Measurements from ENCODE around the gene ZNF516.

The ZNF516 gene

DNA sequence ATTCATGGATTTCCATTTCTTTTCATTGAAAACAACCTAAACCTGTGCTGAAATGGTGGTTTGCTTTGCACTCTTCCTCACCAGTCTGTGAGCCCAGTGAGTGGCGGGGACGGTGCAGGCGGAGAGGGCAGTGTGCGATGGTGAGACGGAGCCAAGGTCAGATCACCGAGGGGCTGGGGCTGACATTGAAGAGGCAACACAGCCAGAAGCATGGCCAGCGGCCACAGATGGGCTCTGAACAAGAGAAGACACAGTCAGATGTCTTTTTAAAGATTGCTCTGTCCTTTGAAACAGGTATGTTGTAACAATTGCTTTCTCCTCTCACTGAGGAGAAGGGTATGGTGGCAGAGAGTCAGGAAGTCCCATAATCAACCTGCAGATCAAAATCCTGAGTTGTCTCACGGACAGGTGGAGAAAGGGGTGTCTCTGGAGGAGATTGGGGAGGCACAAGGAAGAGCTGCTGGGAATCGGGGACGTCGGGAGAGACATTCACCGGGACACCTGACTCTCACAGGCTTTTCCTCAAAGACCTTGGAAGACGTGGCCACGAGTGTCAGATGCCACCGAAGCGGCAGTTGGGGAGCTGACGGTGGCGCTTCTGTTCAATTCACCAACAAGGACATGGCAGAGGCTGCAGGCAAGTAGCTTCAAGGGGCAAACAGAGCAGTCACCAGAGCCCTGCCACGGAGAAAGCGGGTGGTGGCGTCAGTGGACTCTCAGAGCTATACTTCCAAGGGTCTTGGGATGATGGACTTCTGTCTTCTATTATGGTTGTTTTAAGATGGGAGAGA lies 12.1 kb upstream of the ZNF516 start:
- no peak for DNase-seq (ENCODE audit: low spot score)

DNA sequence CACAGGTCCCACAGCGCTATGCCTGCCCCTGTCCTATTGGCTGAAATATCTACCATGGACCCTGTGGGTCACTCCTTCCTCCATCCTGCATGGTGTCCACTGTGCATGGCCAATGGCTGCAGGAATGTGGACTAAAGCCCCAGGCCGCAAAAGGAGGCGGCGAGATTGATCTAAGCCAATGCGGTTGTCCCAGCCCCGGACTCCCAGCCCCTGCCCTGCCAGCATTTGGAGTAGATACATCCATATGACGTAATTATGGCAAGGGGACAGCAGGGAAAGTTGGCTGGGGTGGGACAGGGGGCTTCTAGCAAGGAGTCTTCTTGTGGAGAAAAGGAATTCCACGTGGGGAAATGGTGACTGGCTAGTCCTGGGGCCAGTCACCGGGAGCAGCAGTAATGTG lies 11.4 kb upstream of the ZNF516 start:
- DNase-seq (ENCODE audit: low spot score), result no peak

DNA sequence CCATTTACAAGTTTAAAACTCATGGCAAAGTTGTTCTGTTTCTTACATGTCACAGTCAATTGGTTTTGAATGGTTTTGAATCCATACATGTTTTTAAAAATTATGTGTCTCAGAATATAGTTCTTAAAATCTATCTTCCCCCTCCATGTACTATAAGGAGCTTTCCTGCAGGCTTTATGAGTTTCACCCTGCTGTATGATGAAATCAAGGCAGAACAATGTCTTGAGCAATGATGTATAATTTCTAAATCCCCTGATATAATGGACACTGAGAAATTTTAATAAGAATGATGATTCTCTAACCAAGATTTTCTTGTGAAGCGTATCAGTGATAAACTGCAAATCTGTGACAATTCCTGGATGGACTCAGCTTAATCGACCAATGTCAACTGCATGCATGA lies 10.6 kb upstream of the ZNF516 start:
- no peak for DNase-seq (ENCODE audit: low spot score)

DNA sequence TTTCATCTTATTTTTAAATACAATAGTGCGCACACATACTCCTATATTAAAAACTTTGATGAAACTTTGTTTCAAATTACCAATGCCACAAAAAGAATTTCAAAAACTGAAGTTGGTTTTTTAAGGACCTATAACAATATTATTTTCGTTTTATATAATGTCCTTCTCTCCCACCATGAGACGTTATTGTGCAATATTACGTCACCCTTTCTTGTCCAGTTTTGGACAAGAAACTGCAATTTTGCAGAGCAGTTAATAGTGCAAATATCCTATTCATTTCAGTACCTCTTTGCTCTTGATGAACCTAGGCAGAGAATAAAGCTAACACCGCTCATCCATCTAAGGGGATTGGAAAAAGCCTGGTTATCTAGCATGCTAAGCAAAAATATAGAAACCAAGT lies 9.7 kb upstream of the ZNF516 start:
- DNase-seq (ENCODE audit: low spot score), result no peak

DNA sequence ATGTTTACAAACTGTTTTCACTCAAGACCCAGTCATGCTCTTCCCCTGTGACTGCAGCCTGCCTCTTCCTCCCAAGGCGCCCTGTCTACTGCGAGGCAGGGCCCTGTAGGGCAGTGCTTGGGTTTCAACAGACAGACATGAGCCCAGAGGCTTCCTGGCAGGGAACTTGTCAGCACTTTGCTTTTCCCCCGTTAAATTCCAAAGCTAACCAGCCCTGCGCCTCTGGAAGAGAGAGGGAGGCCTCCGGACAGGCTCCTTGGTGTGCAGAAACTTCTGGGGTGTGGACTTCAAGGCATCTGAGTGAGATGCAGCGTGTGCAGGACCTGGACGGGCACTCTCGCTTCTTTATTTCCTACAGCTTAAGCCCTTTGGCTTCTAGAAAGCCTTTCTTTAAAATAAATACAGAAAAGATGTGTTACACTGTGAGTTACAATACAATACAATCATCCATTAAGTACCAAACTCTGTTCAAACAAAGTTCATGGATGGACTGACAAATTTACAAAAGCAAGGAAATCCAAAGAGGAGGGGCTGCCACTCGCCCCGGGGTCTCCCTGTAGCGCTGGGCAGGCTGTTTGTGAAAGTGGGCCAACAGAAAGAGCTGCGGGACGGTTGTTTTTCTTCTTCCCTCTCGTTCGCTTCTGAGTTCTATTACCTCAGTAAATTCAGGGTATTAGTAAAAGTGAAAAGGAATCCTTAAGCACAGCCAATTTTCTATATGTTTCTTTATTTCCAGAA lies 8.8 kb upstream of the ZNF516 start:
- no peak for DNase-seq (ENCODE audit: low spot score)

DNA sequence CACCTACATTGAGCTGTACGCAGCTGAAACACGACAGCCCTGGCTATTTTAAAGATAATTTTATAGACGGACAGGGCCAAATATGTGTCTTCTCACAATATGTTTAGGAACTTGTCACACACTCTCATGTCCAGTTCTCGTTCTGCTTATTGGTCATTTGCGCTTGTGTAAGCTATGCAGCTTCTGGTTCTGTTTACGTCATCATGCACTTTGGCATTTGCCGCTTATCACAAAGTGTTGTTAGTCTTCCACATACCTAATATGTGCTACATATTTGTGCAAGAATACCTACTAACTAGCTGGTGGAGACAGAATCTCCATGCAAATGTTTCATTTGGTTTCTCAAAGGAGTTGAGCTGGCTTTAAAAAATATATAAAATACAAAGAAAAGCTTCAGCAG lies 7.5 kb upstream of the ZNF516 start:
- no peak for DNase-seq (ENCODE audit: low spot score)

DNA sequence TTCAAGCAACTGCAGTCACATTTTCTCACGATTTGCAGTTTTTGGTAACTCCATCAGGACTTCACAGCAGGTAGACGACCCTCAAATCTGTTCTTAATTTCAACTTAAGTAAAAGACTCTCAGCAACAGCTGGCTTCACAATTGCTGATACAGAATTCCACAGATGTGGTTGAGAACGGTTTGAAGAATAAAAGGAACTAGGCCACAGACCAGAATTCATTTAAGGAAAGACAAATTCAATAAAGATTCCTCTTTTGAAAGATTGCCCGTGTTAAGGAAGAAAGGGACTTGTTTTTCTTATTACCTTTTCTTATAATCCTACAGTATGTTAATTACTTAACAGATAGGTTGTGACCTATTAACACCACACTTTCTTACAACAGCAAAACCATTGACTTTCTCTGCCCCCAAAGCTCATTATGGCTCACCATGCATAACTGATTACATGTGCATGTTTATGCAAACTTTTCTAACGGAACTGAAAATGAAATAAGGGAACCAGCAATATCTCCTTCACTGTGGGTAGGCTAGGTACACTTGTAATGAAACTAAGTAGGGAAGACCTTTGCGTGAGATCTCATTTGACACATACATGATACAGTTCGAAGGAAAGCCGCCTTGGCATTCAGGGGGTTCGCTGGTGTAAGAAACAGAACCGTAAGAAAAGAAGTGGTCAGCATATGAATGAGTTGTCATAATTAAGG lies 4.7 kb upstream of the ZNF516 start:
- no peak for DNase-seq (ENCODE audit: low spot score)

DNA sequence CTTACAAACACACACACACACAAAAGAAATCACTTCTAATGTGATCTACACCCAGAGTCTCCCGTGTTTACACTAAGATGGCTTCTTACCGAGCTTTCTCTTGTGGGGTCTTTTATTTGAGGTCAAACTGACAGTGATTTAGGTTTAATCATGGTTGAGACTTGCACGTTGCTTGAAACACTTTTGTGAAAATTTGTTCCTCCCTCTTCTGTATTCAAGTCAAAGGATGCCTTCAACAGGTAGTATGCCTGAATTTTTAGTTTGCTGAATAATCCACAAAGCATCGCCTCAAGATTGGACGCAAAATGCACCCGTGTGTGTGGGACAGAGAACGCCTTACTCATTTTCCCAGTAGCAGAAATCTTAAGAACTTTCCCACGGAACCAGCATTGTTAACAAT lies 4.0 kb upstream of the ZNF516 start:
- DNase-seq (ENCODE audit: low spot score), result no peak

DNA sequence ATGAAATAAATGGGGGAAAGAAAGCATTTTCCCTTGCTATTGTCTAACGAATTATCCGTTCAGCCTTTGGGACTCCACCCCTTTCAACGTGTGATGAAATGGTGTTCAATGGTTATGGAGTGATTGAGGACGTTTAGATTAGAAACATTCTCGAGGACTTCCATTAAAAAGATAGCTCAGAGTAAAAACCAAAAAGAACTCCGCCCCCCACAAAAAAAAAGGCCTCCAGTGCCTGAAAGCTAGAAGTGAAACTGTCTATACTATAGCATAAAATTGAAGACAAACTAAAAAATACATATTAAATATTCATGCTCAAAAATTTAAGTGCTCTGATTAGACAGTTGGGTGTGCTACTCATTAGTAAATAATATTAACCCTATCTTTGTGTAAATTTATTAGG lies 3.0 kb upstream of the ZNF516 start:
- DNase-seq (ENCODE audit: low spot score), result no peak

DNA sequence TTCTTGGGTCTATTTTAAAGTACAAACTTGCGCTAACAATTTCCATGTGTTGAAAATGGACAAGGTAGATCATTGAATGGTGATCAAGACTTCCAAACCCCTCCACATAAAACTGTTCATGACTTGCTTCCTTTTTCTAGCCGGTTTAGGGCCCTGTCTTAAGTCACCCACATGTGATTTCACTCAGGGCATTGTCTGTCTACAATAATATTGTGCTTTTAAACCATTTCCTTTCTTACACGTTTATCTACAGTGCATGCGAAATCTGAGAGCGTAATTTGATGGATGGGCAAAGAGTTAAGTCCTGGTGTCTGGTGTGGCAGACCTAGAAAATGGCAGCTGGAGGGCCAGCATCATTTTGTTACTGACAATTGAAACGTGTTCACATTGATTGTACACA lies 2.0 kb upstream of the ZNF516 start:
- DNase-seq (ENCODE audit: low spot score), result no peak

DNA sequence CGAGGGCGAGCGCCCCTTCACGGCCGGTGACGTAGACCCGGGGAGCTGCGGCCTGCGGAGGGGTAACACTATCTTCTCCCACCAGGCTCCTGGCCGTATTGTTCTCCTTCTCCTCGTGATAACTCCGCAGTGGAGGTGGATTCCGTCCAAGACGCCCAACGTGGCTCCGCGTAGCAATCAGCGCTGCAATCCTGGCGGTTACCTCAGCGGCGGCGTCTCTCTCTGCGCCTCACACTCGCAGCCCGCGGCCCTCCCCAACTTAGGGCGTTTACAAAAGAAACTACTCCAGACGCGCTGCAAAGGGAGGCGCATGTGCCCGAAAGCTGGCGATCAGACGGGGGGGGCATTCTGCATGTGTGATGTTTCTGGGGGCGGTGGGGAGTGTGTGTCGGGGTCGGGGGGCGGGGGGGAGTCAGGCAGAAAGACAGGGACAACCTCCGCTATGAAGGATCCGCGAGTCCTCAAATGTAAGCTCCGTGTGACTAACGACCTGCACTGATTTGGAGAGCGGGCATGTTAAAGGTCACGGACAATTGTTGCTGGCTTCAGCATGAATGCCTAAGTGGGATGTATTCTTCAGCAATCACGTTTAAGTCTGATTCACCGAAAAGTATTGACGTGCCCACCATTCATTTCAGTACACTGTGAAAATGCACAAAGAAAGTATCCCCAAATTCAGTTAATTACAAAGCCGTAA lies 1.3 kb upstream of the ZNF516 start:
- no peak for DNase-seq (ENCODE audit: low spot score)

DNA sequence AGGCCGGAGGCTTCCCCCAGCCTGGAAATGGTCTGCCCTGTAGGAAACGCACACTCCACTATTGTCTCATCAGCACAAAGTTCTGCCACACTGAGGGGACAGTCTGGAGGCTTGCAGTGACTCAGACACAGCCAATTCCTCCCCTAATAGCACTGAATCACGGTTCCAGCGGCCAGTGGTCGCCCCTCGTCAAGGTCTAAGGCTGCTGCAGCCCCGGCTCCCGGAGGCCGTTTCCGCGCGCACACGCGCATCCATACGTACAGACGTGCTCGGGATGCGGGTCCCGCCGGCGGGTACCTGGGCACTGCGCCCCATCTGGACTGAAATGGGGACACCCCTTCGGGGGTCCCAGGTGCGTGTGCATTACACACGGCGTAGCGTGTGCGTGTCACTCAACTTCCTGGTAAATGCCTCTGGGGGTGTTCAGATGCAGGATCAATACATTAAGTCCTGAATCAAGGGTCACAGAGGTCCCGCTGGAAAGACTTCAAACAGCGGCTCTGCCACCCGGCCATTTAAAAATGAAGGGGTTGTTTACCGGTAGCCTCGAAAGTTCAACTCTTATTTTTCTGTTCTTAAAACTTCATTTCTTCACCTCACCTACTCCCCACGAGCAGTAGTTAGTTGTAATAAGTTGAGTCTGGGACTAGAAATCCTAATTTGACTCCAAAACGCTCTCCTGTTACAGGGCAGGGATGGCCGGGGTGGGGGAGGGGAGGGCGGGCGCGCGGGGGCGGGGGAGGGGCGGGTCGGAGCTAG lies 572 bp upstream of the ZNF516 start:
- no peak for DNase-seq (ENCODE audit: low spot score)

DNA sequence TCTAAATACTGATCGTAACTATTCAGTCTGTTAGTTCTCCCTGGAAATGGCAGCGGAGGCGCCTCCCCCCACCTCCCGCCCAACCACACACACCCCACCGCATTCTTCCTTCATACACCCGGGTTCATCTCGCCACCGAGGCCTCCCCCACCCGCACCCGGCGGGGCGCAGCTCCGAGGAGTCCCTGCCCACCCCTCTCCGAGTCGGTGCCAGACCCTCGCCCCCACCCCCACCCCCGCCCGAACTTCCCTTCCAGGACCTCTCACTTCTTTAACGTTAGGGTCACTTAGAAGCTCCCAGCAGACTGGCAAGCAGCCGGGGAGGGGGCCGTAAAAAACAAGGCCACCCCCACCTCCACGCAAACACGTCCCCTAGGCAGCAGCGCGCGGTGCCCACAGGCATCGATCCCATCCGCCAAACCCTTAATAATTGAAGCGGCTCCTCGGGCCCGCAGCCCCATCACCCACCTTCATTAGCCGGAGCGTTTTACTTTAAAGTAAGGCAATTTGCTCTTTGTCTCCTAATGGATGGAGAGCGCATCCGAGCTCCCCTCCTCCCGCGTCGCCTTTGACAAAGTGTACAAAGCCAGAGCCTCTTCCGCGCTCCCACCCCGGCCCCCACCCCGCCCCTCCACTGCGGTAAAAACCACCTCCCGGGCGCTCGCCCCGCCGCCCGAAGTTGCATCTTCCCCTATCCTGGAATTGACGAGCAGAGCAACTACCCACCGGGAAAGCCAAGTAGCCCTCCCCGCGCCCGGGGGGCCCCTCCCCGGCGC lies 624 bp downstream of the ZNF516 start:
- DNase-seq (ENCODE audit: low spot score), result no peak

DNA sequence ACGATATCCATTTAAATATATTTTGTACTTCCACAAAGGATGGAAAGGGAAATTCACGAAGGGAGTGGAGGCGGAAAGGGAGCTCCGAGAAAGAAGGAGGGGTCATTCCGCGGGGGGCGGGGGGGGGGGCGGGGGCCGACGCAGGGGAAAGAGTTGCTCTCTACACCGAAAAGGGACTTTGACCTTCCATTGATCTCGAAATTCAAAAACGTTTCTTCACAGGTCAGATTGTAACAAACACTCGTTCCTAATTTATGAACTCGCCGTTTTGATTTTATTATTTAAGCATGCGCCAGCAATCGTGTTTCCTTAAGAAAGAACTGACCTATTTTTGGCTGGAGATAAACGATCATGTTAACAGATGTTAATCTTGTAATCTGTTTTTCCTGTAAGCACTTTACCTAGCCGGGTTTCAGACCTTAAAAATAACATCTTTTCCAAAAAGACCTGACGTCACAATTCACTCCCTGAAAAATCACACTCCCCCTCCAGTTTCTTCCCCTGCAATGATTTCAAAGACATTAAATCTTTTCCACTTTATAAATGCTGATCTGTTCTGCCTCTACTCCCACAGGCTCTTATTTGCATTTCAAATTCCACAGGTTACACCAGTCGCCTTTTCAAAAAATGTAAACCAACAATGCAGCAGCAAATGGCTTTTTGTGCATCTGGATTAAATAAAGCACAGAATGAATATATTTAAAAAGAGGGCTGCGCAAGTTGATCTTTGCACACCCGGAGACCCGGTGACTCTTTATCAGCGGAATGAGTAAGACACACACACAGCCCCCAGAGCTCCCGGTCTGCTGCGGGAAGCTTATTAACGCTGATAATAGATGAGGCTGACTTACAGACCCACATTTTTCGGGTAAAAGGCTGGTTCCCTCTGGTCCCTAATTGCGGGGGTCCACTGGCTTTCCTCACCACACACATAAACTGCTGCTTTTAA lies 1.6 kb downstream of the ZNF516 start:
- DNase-seq (ENCODE audit: low spot score), result peak; percentile 66

DNA sequence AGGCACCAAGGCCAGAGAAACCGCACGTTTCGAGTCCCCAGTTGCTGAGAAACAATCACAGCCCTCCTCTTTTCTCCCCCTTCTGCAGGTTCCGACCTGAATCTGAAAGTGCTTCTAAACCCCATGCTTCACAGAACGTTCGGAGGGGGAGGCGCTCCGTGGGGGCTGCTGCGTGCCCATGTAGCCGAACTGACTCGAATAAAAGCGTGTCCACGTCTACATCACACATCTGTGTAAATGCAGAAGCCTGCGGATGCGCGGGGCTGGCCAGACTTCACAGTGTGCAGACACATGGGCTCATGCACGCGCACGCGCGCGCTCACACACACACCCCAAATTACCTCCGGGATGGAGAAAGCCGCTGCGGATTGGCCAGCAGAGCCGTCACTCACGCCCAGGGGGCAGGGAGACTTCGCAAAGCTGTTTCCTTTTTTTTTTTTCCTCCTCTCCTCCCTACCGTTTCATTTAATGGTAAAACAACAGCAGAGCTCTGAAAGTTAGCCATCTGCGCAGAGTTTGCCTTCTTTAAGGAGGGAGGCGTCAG lies 2.3 kb downstream of the ZNF516 start:
- DNase-seq (ENCODE audit: low spot score), result peak; percentile 91

DNA sequence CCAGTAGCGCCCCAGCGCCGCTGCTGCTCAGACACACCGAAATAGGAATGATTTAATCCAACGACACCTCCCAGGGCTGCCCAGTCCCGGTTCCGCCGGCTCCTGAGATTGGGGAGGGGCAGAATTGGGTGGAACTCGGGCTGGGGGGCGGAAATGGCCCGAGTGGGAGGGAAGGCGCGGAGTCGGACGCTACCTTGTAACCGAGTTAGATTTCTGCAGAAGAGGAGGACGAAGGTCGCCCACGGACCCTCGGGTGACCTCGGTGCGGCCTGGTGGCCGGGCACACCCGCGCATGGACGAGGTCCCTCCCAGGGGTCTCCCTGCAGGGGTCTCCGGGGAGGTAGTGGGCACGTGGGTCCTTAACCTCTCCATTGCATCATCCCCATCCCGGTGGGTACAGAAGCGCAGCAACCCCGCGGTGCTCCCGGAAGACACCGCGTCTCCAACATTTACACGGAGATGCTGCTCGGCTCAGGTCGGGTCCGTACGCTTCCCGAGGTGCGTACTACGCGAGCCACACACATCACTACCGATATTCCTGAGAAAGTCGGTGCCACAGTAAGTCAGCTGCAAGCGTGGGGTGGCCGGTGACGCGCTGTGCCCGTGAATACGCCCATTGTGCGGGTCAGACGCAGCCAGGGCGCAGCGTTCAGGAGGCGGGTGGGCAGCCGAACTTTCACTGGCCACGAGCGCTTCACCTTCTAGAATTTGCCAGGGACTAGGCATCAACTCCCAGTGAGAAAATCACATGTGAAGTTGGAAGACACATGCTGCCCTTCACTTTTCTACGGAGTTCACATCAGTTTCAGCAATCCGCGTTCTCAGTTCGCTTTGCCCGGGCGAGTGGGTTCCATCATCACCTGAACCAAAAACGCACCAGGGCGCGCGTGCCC lies 3.0 kb downstream of the ZNF516 start:
- DNase-seq (ENCODE audit: low spot score), result peak; percentile 31

DNA sequence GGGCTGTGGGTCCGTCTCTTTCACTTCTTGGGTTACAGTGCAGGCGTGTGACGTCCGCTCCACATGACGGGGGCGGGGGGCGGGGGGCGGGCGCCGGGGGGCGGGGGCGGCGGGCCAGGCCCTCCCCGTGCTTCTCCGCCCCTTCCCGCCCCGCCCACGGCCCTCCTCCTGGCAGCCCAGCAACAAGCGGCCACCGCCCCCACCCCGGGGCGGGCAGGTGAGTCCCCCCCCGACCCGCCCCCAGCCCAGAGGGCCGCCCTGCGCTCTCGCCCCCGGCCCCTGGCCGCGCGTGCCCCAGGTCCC lies 3.6 kb downstream of the ZNF516 start:
- peak; percentile 72 for DNase-seq (ENCODE audit: low spot score)

DNA sequence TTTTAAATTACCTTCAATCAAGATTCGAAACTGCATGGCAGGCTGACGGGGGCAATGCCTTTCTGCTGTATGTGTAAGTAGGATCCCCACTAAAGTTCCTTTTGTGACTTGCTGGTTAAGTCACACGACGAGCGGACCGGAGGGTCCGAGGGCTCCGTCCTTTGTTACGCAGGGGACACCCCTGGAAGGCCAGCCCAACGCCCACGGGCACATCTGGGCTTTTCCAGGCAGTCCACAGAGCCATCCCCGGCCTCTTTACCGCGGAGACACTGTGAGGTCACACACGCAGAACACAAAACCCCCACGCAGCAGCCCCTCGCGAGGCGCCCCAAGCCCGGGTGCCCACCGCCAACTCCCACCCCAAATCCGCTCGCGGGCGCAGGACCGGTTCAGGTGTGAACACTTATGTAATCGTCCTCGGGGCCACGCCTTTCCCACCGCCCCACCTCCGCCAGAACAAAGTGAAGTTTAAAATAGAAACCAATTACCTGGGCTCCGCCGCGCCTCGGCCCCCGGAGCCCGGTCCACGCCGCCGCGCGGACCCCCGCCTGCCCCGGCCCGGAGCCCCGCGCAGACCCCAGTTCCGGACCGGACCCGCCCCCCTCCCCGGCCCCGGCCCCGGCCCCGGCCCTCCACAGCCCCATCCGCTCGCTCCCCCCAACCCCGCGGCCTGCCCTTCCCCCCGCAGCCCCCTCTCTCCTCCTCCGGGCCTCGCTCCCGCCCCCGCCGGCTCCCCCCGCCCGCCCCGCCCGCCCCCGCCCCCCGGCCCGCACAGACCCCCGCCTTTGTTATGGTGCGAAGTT lies 4.2 kb downstream of the ZNF516 start:
- DNase-seq (ENCODE audit: low spot score), result peak; percentile 44

Data from HuH-7.5 (cell line).